Thoracic aorta (tissue), 2 donors: ENCODE results near the gene COL12A1. TPM values are rescaled to one million over a fixed set of nuclear protein-coding genes. Genes with fewer than 3 reads are reported as not detected.

Experiments
- ATAC-seq: fragments of 150-250 bp; one replicate; pipeline ENCODE4 v1.8.0; 2017; ENCODE audit warnings: low read depth; ENCODE audit not compliant: insufficient number of reproducible peaks, low FRiP score
- DNase-seq: peaks from one replicate; pipeline ENCODE4 v3.0.0-alpha.2; 2020; ENCODE audit warnings: low spot score
- H3K27ac ChIP-seq, 2 donors: fragments of 200-600 bp; sonication (generic); 1 replicate in 1 of 2; 2 replicates in 1 of 2; pipeline ENCODE4 v1.5.1; 2016; ENCODE audit warnings: mild to moderate bottlenecking in 2 of 2, moderate library complexity in 2 of 2
- H3K27me3 ChIP-seq: fragments of 200-600 bp; sonication (generic); replicated peaks from 2 replicates; pipeline ENCODE4 v1.6.0; 2016; ENCODE audit warnings: mild to moderate bottlenecking; ENCODE audit not compliant: insufficient read depth
- H3K36me3 ChIP-seq: fragments of 200-600 bp; sonication (generic); one replicate; pipeline ENCODE4 v1.5.1; 2016
- H3K4me1 ChIP-seq, 2 donors: fragments of 200-600 bp; sonication (generic); 1 replicate in 1 of 2; 2 replicates in 1 of 2; pipeline versions ENCODE4 v1.5.1 to v1.6.0; 2016; ENCODE audit warnings: low read depth in 2 of 2, mild to moderate bottlenecking in 1 of 2; ENCODE audit not compliant: control insufficient read depth in 1 of 2
- H3K4me3 ChIP-seq: fragments of 200-600 bp; sonication (generic); 2 replicates; pipeline ENCODE4 v1.5.1; 2016; ENCODE audit warnings: mild to moderate bottlenecking
- H3K9me3 ChIP-seq: fragments of 200-600 bp; sonication (generic); 2 replicates; pipeline ENCODE4 v1.5.1; 2016
- CTCF ChIP-seq: fragments of 200-600 bp; sonication (generic); IDR thresholded peaks from one replicate; pipeline ENCODE4 v1.5.1; 2019; ENCODE audit warnings: antibody characterized with exemption
- total RNA-seq, 2 donors: library from RNA; depleted of rRNA; stranded (reverse); fragments of >200 nt; gene quantifications; one replicate each; pipeline versions ENCODE4 v1.1.0 to v1.2.3, GENCODE V29; 2016

Gene COL12A1
- total RNA-seq, 2 donors from 2014 or later = 92.3 to 131 TPM

- no peak overlapping the region for H3K27ac ChIP-seq
- H3K4me1 ChIP-seq = peaks cover 2 to 16% of the 10 kb centered on the region in 2 donors
- ATAC-seq = no peak
- H3K9me3 ChIP-seq = no peaks in the 10 kb centered on the region
- TF ChIP-seq CTCF = no peak
- H3K36me3 ChIP-seq = no peaks in the 10 kb centered on the region
- no peaks in the 10 kb centered on the region for H3K27me3 ChIP-seq
- no peak overlapping the region for H3K4me3 ChIP-seq
- DNase-seq = no peak
These were observed 7.9 kb upstream of the COL12A1 start for GRCh38 chr6:75213732-75214131.

GRCh38 chr6:75213112-75213511 lies 7.3 kb upstream of the COL12A1 start:
- Histone ChIP-seq H3K27ac (no peak overlapping the region), H3K4me1 (peaks cover 2 to 16% of the 10 kb centered on the region in 2 donors), H3K27me3 (no peaks in the 10 kb centered on the region), H3K36me3 (no peaks in the 10 kb centered on the region), H3K9me3 (no peaks in the 10 kb centered on the region), H3K4me3 (no peak overlapping the region)
- TF ChIP-seq CTCF = no peak
- no peak for ATAC-seq
- DNase-seq = no peak

GRCh38 chr6:75211920-75212590 lies 6.2 kb upstream of the COL12A1 start:
- H3K36me3 ChIP-seq = no peaks in the 10 kb centered on the region
- no peaks in the 10 kb centered on the region for H3K27me3 ChIP-seq
- H3K27ac ChIP-seq = no peak overlapping the region
- peaks cover 2 to 16% of the 10 kb centered on the region in 2 donors for H3K4me1 ChIP-seq
- H3K9me3 ChIP-seq = no peaks in the 10 kb centered on the region
- no peak overlapping the region for H3K4me3 ChIP-seq
- TF ChIP-seq CTCF = no peak
- no peak for ATAC-seq
- no peak for DNase-seq

- no peaks in the 10 kb centered on the region for H3K9me3 ChIP-seq
- H3K4me1 ChIP-seq = peaks cover 2 to 16% of the 10 kb centered on the region in 2 donors
- H3K27me3 ChIP-seq = no peaks in the 10 kb centered on the region
- ATAC-seq (no peak), DNase-seq (peak; percentile 45)
- no peaks in the 10 kb centered on the region for H3K36me3 ChIP-seq
- H3K27ac ChIP-seq = no peak overlapping the region
- no peak overlapping the region for H3K4me3 ChIP-seq
- TF ChIP-seq CTCF = peak; percentile 78
These were observed 5.3 kb upstream of the COL12A1 start for GRCh38 chr6:75210885-75211739.

- Histone ChIP-seq H3K36me3 (no peaks in the 10 kb centered on the region), H3K4me1 (peaks cover 2 to 16% of the 10 kb centered on the region in 2 donors), H3K9me3 (no peaks in the 10 kb centered on the region), H3K4me3 (peak overlapping the region; percentile 62), H3K27me3 (no peaks in the 10 kb centered on the region), H3K27ac (no peak overlapping the region)
- DNase-seq = no peak
- ATAC-seq = no peak
- peak; percentile 1 for TF ChIP-seq CTCF
These were observed 3.4 kb upstream of the COL12A1 start for GRCh38 chr6:75209184-75209723.
